ENCODE data around the gene KRTAP10-1.

GRCh38 chr21:44523567-44524413 lies 16.2 kb downstream of the KRTAP10-1 start:
- TF ChIP-seq, protein P1, sequence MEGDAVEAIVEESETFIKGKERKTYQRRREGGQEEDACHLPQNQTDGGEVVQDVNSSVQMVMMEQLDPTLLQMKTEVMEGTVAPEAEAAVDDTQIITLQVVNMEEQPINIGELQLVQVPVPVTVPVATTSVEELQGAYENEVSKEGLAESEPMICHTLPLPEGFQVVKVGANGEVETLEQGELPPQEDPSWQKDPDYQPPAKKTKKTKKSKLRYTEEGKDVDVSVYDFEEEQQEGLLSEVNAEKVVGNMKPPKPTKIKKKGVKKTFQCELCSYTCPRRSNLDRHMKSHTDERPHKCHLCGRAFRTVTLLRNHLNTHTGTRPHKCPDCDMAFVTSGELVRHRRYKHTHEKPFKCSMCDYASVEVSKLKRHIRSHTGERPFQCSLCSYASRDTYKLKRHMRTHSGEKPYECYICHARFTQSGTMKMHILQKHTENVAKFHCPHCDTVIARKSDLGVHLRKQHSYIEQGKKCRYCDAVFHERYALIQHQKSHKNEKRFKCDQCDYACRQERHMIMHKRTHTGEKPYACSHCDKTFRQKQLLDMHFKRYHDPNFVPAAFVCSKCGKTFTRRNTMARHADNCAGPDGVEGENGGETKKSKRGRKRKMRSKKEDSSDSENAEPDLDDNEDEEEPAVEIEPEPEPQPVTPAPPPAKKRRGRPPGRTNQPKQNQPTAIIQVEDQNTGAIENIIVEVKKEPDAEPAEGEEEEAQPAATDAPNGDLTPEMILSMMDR (IDR thresholded peaks at IDR 0.05; ENCODE audit: low read depth, low read length, missing input control) = no peak
- TF ChIP-seq EGR1 (IDR thresholded peaks at IDR 0.05; ENCODE audit: low read depth in 2 of 2) = no peak

All from liver (tissue), 3 donors.